H1 (cell line): Measurements from ENCODE around the gene VWA5A. TPM values are rescaled to one million over a fixed set of nuclear protein-coding genes. Genes with fewer than 3 reads are reported as not detected.

Source experiments
- CTCF ChIA-PET: fragments of 300-600 bp; sonication (Branson Sonifier 250); formaldehyde crosslinking; loops from one replicate; lab custom pipeline; 2021; ENCODE audit not compliant: partially characterized antibody; lab: Charles Lee
- POLR2A ChIA-PET: fragments of 300-600 bp; sonication (Branson Sonifier 250); formaldehyde crosslinking; loops from one replicate; lab custom pipeline; 2021; ENCODE audit warnings: inconsistent platforms; ENCODE audit not compliant: partially characterized antibody; lab: Charles Lee
- DNase-seq, 2 experiments: peaks; one replicate each; pipeline versions ENCODE4 v3.0.0 to v3.0.0-alpha.2; 2010 to 2022; ENCODE audit warnings: low spot score in 2 of 2, low read depth in 1 of 2, mixed read lengths in 1 of 2
- FAIRE-seq: peaks from 2 replicates; lab custom pipeline; 2011; peaks lifted over from hg19 to GRCh38; lab: Jason Lieb, UNC
- H2AFZ ChIP-seq: 2 replicates; pipeline ENCODE4 v1.8.1; 2012; ENCODE audit warnings: low read length, inconsistent platforms
- H2AK5ac ChIP-seq: 2 replicates; pipeline ENCODE4 v1.6.1; 2013; ENCODE audit warnings: low read depth, low read length
- H2BK120ac ChIP-seq: replicated peaks from 2 replicates; pipeline ENCODE3; 2013; ENCODE audit warnings: low read depth, low read length, inconsistent platforms
- H2BK12ac ChIP-seq: 2 replicates; pipeline ENCODE4 v1.6.1; 2013; ENCODE audit warnings: low read depth, low read length
- H2BK15ac ChIP-seq: 2 replicates; pipeline ENCODE4 v1.6.1; 2013; ENCODE audit warnings: low read length
- H2BK20ac ChIP-seq: 2 replicates; pipeline ENCODE4 v1.6.1; 2013; ENCODE audit warnings: low read length
- H2BK5ac ChIP-seq: 2 replicates; pipeline ENCODE4 v1.6.1; 2013; ENCODE audit warnings: low read depth, low read length
- H3K14ac ChIP-seq: 2 replicates; pipeline ENCODE4 v1.6.1; 2013; ENCODE audit warnings: inconsistent platforms; ENCODE audit not compliant: insufficient read length
- H3K18ac ChIP-seq: 2 replicates; pipeline ENCODE4 v1.6.1; 2013; ENCODE audit warnings: low read length; ENCODE audit errors: extremely low read depth
- H3K23ac ChIP-seq: 2 replicates; pipeline ENCODE4 v1.6.1; 2013; ENCODE audit warnings: inconsistent platforms; ENCODE audit not compliant: insufficient read length
- H3K23me2 ChIP-seq: 2 replicates; pipeline ENCODE4 v1.6.1; 2013; ENCODE audit warnings: low read depth, low read length
- H3K27ac ChIP-seq: 2 replicates; pipeline ENCODE4 v1.6.1; 2011; ENCODE audit warnings: low read depth, low read length, inconsistent platforms
- H3K27me3 ChIP-seq, 4 experiments: replicated peaks in 1 of 4; 1 replicate in 1 of 4; 2 replicates in 3 of 4; pipeline versions ENCODE4 v1.6.1 to v1.8.1; 2011 to 2013; ENCODE audit warnings: low read length in 3 of 4, mild to moderate bottlenecking in 3 of 4, inconsistent platforms in 2 of 4, mixed read lengths in 2 of 4, moderate library complexity in 1 of 4; ENCODE audit not compliant: control insufficient read depth in 3 of 4, insufficient read depth in 3 of 4; ENCODE audit errors: extremely low read depth in 1 of 4
- H3K36me3 ChIP-seq, 4 experiments: 2 replicates each; pipeline versions ENCODE4 v1.6.1 to v1.8.1; 2011 to 2013; ENCODE audit warnings: mild to moderate bottlenecking in 4 of 4, low read length in 3 of 4, moderate library complexity in 2 of 4, control low read depth in 1 of 4, inconsistent platforms in 1 of 4; ENCODE audit not compliant: insufficient read depth in 4 of 4, control insufficient read depth in 2 of 4
- H3K4ac ChIP-seq: replicated peaks from 2 replicates; pipeline ENCODE3; 2013; ENCODE audit warnings: low read length, low read depth, mixed read lengths, inconsistent platforms; ENCODE audit not compliant: insufficient read length
- H3K4me1 ChIP-seq, 4 experiments: replicated peaks in 1 of 4; 1 replicate in 1 of 4; 2 replicates in 3 of 4; pipeline versions ENCODE4 v1.6.1 to v1.8.1; 2011 to 2013; ENCODE audit warnings: low read length in 3 of 4, inconsistent platforms in 2 of 4, mixed read lengths in 1 of 4; ENCODE audit not compliant: insufficient read depth in 4 of 4, control insufficient read depth in 3 of 4
- H3K4me2 ChIP-seq, 2 experiments: 2 replicates each; pipeline versions ENCODE4 v1.6.1 to v1.8.1; 2011 to 2013; ENCODE audit warnings: low read depth in 2 of 2, low read length in 2 of 2, control low read depth in 1 of 2, inconsistent platforms in 1 of 2, mild to moderate bottlenecking in 1 of 2; ENCODE audit not compliant: insufficient read depth in 1 of 2
- H3K4me3 ChIP-seq, 4 experiments: fragments of 200-600, 300-600 bp in 1 of 4; sonication (generic), shearing (Covaris generic), sonication (Bioruptor Twin) in 1 of 4; 2 replicates each; pipeline versions ENCODE4 v1.5.1 to v1.8.1; 2011 to 2016; ENCODE audit warnings: low read length in 4 of 4, low read depth in 3 of 4, control low read depth in 2 of 4, inconsistent platforms in 2 of 4, mild to moderate bottlenecking in 2 of 4, mixed read lengths in 1 of 4, moderate library complexity in 1 of 4; ENCODE audit not compliant: insufficient read depth in 2 of 4; ENCODE audit errors: extremely low read depth in 1 of 4
- H3K56ac ChIP-seq: replicated peaks from 2 replicates; pipeline ENCODE3; 2013; ENCODE audit warnings: low read depth, mild to moderate bottlenecking, mixed read lengths, low read length, inconsistent platforms; ENCODE audit not compliant: insufficient read length
- H3K79me1 ChIP-seq: 2 replicates; pipeline ENCODE4 v1.6.1; 2013; ENCODE audit warnings: low read depth, low read length, control low read depth
- H3K79me2 ChIP-seq, 2 experiments: 2 replicates each; pipeline versions ENCODE4 v1.6.1 to v1.8.1; 2012 to 2013; ENCODE audit warnings: low read length in 2 of 2, mild to moderate bottlenecking in 2 of 2, inconsistent platforms in 1 of 2; ENCODE audit not compliant: insufficient read depth in 2 of 2, control insufficient read depth in 1 of 2
- H3K9ac ChIP-seq, 4 experiments: replicated peaks in 1 of 4; 1 replicate in 1 of 4; 2 replicates in 3 of 4; pipeline versions ENCODE4 v1.6.1 to v1.8.1; 2011 to 2013; ENCODE audit warnings: low read depth in 3 of 4, low read length in 3 of 4, control low read depth in 2 of 4, mild to moderate bottlenecking in 2 of 4, moderate library complexity in 2 of 4, inconsistent platforms in 1 of 4; ENCODE audit errors: extremely low read depth in 1 of 4
- H3K9me3 ChIP-seq, 2 experiments: 2 replicates each; pipeline versions ENCODE4 v1.6.1 to v1.8.1; 2012 to 2013; ENCODE audit warnings: mild to moderate bottlenecking in 2 of 2, moderate library complexity in 2 of 2, control low read depth in 1 of 2, inconsistent platforms in 1 of 2, low read depth in 1 of 2, low read length in 1 of 2, mixed read lengths in 1 of 2; ENCODE audit not compliant: insufficient read depth in 2 of 2
- H4K20me1 ChIP-seq, 2 experiments: replicated peaks in 1 of 2; 2 replicates each; pipeline versions ENCODE3 to v1.8.1; 2011 to 2013; ENCODE audit warnings: inconsistent platforms in 2 of 2, low read length in 2 of 2, mild to moderate bottlenecking in 1 of 2; ENCODE audit not compliant: insufficient read depth in 2 of 2, control insufficient read depth in 1 of 2
- H4K5ac ChIP-seq: 2 replicates; pipeline ENCODE4 v1.6.1; 2013; ENCODE audit warnings: low read length, low read depth, mixed read lengths, inconsistent platforms; ENCODE audit not compliant: insufficient read length
- H4K8ac ChIP-seq: 2 replicates; pipeline ENCODE4 v1.8.0; 2013; ENCODE audit warnings: mild to moderate bottlenecking, moderate library complexity, low read length, inconsistent platforms; ENCODE audit not compliant: insufficient read depth; ENCODE audit errors: extremely low read depth
- H4K91ac ChIP-seq: replicated peaks from 2 replicates; pipeline ENCODE3; 2013; ENCODE audit warnings: low read length, mixed read lengths, inconsistent platforms; ENCODE audit not compliant: insufficient read length
- ATF2 ChIP-seq: IDR thresholded peaks from 2 replicates; pipeline ENCODE4 v1.6.1; 2012; ENCODE audit warnings: low read length, inconsistent platforms
- CHD1 ChIP-seq: IDR thresholded peaks from 2 replicates; pipeline ENCODE4 v1.6.1; 2012; ENCODE audit warnings: low read depth, low read length, improper control_type of control experiment
- EZH2 ChIP-seq: fragments of 200-600 bp; sonication (generic); IDR thresholded peaks from 2 replicates; pipeline ENCODE4 v1.7.1; 2012; ENCODE audit warnings: low read depth, mild to moderate bottlenecking, moderate library complexity, low read length, inconsistent platforms; ENCODE audit not compliant: severe bottlenecking
- JUND ChIP-seq: IDR thresholded peaks from 2 replicates; pipeline ENCODE4 v1.6.1; 2011; ENCODE audit warnings: mild to moderate bottlenecking, improper control_type of control experiment, low read length
- KDM5A ChIP-seq: fragments of 200-600 bp; IDR thresholded peaks from 2 replicates; pipeline ENCODE4 v1.7.1; 2012; ENCODE audit warnings: mild to moderate bottlenecking, low read length, inconsistent platforms, mixed read lengths
- NANOG ChIP-seq: IDR thresholded peaks from 2 replicates; pipeline ENCODE4 v1.6.1; 2011; ENCODE audit warnings: low read length, low read depth, mild to moderate bottlenecking, inconsistent platforms; ENCODE audit not compliant: insufficient read depth, poor library complexity, severe bottlenecking
- PHF8 ChIP-seq: fragments of 200-600 bp; sonication (generic); conservative IDR thresholded peaks from 2 replicates; pipeline ENCODE4 v1.7.1; 2012; ENCODE audit warnings: low read depth, mild to moderate bottlenecking, inconsistent platforms, low read length, moderate library complexity
- SIX5 ChIP-seq: IDR thresholded peaks from 2 replicates; pipeline ENCODE4 v1.6.1; 2011; ENCODE audit warnings: mild to moderate bottlenecking, low read depth, low read length
- SP1 ChIP-seq: IDR thresholded peaks from 2 replicates; pipeline ENCODE4 v1.6.1; 2011; ENCODE audit warnings: low read depth, low read length
- SP2 ChIP-seq: IDR thresholded peaks from 2 replicates; pipeline ENCODE4 v1.6.1; 2012; ENCODE audit warnings: mild to moderate bottlenecking, low read length, inconsistent platforms
- SUZ12 ChIP-seq: fragments of 200-600 bp; sonication (generic); IDR thresholded peaks from 2 replicates; pipeline ENCODE4 v1.6.1; 2012; ENCODE audit warnings: mild to moderate bottlenecking, inconsistent platforms, low read length, moderate library complexity, mixed read lengths
- WGBS, 2 experiments: shearing (Covaris generic) in 1 of 2; methylation state at CpG; one replicate each; pipeline versions ENCODE4 v1.1.6 to v1.1.7; 2013 to 2015; ENCODE audit warnings: low lambda C conversion rate in 2 of 2, mixed read lengths in 2 of 2, inconsistent platforms in 1 of 2, low coverage in 1 of 2, missing lambda C conversion rate in 1 of 2; ENCODE audit not compliant: insufficient replicate concordance in 2 of 2, insufficient coverage in 1 of 2, insufficient read length in 1 of 2; ENCODE audit errors: extremely low coverage in 1 of 2, missing lambda C conversion rate in 1 of 2; 5-methylcytosine and 5-hydroxymethylcytosine counted together
- polyA plus RNA-seq, 7 experiments: library from polyadenylated mRNA; depleted of rRNA in 3 of 7; stranded (reverse) in 5 of 7; unstranded in 2 of 7; fragments of >200 nt in 5 of 7; fragments of 200-250 nt in 2 of 7; gene quantifications; 1 replicate in 5 of 7; 2 replicates in 1 of 7; 4 replicates in 1 of 7; pipeline versions ENCODE4 v1.2.1 to v1.2.3, GENCODE V29; 2011 to 2013; ENCODE audit warnings: missing spikeins in 2 of 7, mixed read lengths in 2 of 7
- total RNA-seq: library from RNA; stranded (reverse); fragmentation: NEBNext Ultra II Directional; extraction: Animal tissue kit (Norgen Biotek cat#: 25700); gene quantifications from 2 replicates; pipeline ENCODE4 v1.2.1, GENCODE V29; 2021

VWA5A gene
- total and polyA plus RNA-seq, 2 of the 8 experiments (the other 6 are each of a cell fraction or from before 2014, with no cell fraction given), result 12.5 to 20.4 TPM

GRCh38 chr11:124075841-124076651 is 39.2 kb upstream of the VWA5A start:
- no peak overlapping the region for H3K4me3 ChIP-seq
- H3K36me3 ChIP-seq, result no peaks in the 10 kb centered on the region
- H3K18ac ChIP-seq, result no peak overlapping the region
- no peak overlapping the region for H2BK15ac ChIP-seq
- H3K79me1 ChIP-seq, result no peaks in the 10 kb centered on the region
- no peak overlapping the region for H3K4ac ChIP-seq
- H3K79me2 ChIP-seq, result no peaks in the 10 kb centered on the region
- no peak for DNase-seq
- no peak overlapping the region for H3K14ac ChIP-seq
- H3K4me2 ChIP-seq, result no peak overlapping the region
- CTCF ChIA-PET, result interaction anchor here (2.2 kb wide), 1 partner anchor 118 kb away, joined by 10 read pairs; no protein-coding TSS in a partner anchor
- no peak overlapping the region for H2BK120ac ChIP-seq
- H4K8ac ChIP-seq, result no peak overlapping the region
- H2BK20ac ChIP-seq, result no peak overlapping the region
- H3K27ac ChIP-seq, result no peak overlapping the region
- H4K5ac ChIP-seq, result no peak overlapping the region
- no peak overlapping the region for H3K56ac ChIP-seq
- H4K91ac ChIP-seq, result no peak overlapping the region
- no peaks in the 10 kb centered on the region for H3K9me3 ChIP-seq
- H2BK12ac ChIP-seq, result no peak overlapping the region
- H3K23ac ChIP-seq, result no peak overlapping the region
- no peak for FAIRE-seq
- H3K9ac ChIP-seq, result no peak overlapping the region
- 85% methylated on average over 31 of the region's 36 CpGs; no CpG with 5 or more reads in 1 of the 2 experiments for WGBS, 2 experiments
- H2AFZ ChIP-seq, result no peak overlapping the region
- peaks cover 0 to 5% (median 2%) of the 10 kb centered on the region in 4 experiments; a peak in 3 of 7 replicates for H3K4me1 ChIP-seq
- H3K23me2 ChIP-seq, result no peaks in the 10 kb centered on the region
- H2BK5ac ChIP-seq, result no peak overlapping the region
- H3K27me3 ChIP-seq, result no peaks in the 10 kb centered on the region
- POLR2A ChIA-PET, result interaction anchor here (1.4 kb wide), 1 partner anchor 39 kb away, joined by 4 read pairs; the partner anchor contains the start of gene VWA5A
- H2AK5ac ChIP-seq, result no peak overlapping the region
- H4K20me1 ChIP-seq, result no peaks in the 10 kb centered on the region
- TF ChIP-seq JUND (no peak), SIX5 (no peak), PHF8 (no peak), SUZ12 (no peak), ATF2 (no peak), SP1 (no peak), CHD1 (no peak), EZH2 (no peak), SP2 (no peak), KDM5A (no peak), NANOG (no peak)
